ENCODE data around the gene SAMD4A.
"Not testable (repeated sequence)": the region's sequence is repeated elsewhere in the genome, so short reads cannot be mapped to it uniquely, and the experiment has no call there.

SAMD4A gene

DNA sequence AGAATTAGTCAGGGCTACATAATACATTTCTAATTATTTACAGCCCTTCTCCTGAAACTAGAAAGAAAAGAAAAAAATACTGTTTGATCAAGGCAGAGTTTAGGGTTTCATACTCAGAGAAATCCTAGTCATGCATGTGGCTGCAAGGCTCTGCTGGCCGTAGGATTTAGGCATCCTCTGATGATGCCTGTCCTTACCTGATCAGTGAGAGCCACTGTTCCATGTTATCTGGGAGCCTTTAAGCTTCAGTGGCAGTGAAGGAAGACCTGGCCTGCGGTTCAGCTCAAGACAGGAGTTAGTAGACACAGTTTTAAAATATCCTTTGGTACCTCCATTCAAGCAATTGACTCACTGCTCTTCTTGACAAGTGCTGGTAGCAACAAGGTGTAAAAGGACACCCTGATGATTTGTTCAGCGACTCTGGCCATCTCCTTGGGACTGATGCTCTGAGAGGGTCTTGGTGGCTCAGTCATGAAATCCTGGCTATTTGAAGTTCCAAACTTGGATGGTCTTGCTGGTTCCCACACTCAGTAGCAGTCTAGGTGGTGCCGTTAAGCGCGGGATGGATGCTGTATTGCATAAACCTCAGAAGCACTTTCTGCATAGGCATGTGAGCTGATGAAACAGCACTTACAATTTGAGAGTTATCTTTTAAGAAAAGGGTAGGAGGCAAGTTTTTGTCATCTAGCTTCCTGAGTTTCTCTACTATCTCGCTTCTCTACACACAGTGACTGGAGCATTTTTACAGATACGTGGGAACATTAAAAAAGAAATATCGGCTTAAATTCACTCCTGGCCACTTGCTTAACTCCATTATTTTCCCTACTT lies 162.0 kb downstream of the SAMD4A start:
- no peak for DNase-seq (ENCODE audit: low read depth in 2 of 2)

DNA sequence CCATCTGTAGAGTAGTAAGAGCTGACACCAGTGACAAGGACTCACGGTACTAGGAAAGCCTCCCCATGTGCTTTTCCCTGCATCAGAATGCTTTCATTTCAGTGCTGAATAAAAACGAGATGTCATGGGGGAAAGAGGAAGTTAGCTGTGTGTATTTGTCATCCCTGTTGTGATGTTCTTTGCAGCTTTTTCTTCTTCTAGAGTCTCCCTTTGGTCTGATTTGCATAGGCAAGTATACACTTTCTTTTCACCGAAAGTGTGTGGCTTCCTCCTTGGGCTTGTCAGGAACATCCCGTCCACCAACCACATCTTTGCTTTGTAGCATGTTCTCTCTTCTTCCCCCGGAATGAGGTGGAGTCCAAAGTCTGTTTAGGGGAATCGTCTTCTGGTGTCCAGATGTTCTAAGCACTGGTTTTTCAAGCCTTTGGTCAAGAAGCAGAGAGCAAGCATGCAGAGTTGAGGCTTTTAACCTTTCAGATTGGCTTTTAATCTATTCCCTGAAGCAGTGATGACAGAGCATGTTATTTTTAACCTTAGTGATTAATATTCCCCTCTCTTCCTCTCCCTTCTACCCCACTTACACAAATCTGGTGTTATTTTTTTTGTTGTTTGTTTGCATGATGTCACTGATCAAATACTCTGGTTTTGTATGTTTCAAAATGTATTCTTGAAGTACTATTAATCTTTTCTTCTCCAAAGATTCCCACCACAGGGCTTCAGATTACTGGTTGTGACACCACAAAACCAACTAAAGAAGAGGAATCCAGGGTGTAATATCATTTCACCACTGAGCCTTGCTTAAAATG lies 163.4 kb downstream of the SAMD4A start:
- peak; percentile 11 for DNase-seq (ENCODE audit: low read depth in 2 of 2)

DNA sequence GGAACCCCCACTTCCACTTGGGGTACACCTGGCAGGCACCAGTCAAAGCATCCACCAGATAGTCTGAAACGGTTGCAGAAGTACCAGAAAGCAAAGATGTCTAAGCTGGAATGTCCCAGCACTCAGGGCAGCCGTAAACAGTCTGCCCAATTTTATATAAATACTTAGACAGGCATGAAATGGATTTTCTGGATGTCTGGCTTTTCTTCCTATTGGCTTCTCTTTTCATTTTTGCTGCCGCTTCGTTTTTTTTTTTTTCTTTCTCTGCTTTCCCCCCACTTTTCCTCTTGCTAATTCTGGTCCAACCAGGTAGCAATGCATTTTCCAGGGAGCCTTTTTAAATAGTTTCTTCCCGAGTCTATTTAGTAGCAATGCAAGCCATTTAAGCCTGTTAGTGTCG lies 168.0 kb downstream of the SAMD4A start:
- no peak for DNase-seq (ENCODE audit: low read depth in 2 of 2)

DNA sequence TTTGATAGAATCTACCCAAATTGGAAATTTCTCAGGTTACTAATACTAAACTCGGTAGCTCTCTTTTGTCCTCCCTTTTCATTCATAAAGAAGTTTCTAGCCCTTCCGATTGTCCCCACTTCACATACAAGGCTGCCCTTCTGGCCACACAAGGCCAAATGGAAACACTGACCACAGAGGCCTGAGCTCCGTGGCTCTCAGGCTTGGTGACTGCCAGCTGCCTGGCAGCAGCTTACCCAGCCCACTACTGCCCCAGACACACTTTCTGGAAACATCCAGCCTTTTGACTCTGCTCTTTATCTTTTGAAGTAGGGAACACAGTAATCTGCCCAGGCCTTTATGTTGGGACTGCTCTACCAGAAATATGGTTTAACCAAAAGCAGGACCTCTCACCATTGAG lies 168.5 kb downstream of the SAMD4A start:
- no peak for DNase-seq (ENCODE audit: low read depth in 2 of 2)

- no peak for DNase-seq (ENCODE audit: low read depth in 2 of 2)
Observed at GRCh38 chr14:54737132-54737711, 170.3 kb downstream of the SAMD4A start.

GRCh38 chr14:54738009-54738408 lies 171.1 kb downstream of the SAMD4A start:
- no peak for DNase-seq (ENCODE audit: low read depth in 2 of 2)

DNA sequence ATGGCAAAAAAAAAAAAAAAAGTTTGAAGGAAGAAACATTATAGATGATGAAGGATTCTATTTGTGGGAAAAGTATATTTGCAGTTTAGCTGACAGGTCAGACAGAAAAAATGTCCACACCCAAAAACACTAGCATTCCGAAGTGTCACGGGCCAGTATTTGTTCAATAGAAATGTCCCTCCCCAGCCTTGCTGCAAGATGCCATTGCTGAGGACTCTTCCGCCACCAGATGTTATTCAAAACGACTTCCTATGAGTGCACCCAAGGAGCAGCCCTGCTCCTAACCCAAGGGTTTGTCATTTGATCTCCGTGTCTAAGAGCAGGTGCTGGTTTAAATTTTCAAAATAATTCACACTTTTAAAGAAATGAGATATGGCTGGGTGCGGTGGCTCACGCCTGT lies 172.6 kb downstream of the SAMD4A start:
- DNase-seq (ENCODE audit: low read depth in 2 of 2), result no peak

DNA sequence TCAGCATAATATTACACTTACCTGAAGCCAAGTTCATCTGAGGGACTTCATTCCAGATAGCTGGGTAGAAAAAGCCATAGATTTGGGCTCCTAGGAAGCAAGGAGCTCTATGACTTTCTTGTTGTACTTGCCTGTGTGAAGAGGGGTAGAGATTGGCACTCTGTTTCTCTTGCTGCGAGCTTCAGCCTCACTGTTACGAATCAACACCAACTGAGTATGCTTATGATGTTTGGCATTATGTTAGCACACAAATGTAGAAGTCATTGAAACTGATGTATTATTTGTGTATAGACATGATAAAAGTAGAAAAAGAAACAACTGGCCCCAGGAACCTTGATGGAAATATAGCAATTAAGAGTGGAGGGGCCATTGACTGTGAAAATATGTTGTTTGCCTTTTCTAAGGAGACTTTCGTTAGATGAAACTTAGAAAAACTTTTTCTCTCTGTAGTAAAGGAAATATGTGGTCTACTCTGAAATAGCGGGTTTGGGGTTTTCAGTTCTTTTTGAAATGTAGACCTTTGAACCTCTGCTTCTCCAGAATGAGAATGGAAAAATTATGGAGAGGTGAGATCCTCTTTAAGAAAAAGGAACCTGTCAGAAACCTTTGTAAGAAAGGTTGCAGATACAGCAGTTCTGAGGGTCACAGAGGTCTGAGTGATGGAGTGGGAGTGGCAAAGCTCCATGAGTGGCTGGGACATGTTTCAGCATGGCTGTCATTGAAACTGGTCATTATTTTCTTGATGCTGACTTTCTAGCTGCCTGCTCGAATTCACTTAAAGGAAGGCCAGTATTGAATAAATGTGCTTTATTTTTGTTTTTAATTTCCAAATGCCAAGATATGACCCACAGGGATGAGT lies 175.8 kb downstream of the SAMD4A start:
- no peak for DNase-seq (ENCODE audit: low read depth in 2 of 2)

GRCh38 chr14:54743382-54743781 lies 176.5 kb downstream of the SAMD4A start:
- no peak for DNase-seq (ENCODE audit: low read depth in 2 of 2)

DNA sequence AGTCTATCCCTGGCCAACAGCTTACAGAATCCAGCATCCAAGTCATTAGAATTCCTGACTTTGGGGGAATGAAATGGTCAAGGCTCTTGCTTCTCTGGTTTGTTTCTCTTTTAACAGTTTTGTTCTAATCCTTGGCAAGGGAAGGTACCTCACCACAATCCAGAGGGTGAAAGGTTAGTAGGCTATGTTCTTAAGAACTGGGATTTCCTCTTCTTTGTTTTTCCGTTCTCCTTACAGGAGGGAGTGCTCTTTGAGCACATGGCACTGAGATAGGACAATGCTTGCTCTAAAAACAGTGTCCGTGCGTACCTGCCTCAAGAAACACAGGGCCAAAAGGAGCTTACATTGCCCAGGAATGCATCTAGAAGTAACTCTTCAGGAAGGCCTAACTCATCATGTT lies 179.1 kb downstream of the SAMD4A start:
- DNase-seq (ENCODE audit: low read depth in 2 of 2), result no peak

DNA sequence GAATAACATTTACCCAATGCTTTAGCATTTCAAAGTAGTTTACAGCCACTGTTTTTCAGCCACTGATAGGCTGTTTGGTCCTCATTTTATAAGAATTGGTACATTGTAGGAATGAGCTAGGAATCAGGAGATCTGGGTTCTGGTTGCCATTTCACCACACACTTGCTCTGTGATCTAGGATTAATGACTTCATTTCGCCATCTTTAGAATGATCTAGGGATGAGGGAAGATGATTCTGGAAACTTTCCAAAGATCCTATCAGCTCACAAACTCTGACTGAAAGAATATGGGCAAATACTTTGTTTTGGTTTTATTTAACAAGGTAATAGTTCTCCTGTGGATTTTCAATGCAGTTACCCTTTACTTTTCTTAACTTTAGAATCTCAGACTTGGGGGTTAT lies 180.7 kb downstream of the SAMD4A start:
- no peak for DNase-seq (ENCODE audit: low read depth in 2 of 2)

GRCh38 chr14:54749180-54749579 lies 182.3 kb downstream of the SAMD4A start:
- DNase-seq (ENCODE audit: low read depth in 2 of 2), result no peak

GRCh38 chr14:54749727-54750126 lies 182.8 kb downstream of the SAMD4A start:
- DNase-seq (ENCODE audit: low read depth in 2 of 2), result no peak

GRCh38 chr14:54752611-54753010 lies 185.7 kb downstream of the SAMD4A start:
- DNase-seq (ENCODE audit: low read depth in 2 of 2), result not testable (repeated sequence)

GRCh38 chr14:54753396-54753795 lies 186.5 kb downstream of the SAMD4A start:
- not testable (repeated sequence) for DNase-seq (ENCODE audit: low read depth in 2 of 2)

DNA sequence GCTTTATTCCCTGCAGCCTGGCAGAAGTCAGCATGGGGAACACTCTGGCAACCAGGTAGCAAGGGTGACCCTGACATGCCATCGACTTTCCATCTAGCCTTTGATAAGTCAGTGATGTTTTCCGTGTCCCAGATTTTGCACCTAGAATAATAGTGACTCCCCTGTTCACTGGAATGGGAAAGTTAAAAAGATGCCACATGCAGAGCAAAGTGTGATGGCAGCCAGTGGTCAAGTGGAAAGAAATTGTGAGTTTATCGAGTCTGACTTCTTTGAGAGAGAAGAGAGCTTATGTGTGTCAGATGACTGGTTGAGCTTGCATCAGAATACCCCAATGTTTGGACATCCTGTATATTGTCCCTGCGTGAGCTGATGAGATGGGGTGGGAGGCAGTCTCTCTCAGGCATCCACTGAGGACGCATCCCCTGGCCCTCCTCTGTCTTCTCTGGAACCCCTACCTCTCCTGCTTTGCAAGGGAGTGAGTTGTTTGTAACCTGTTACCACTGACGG lies 187.2 kb downstream of the SAMD4A start:
- no peak for DNase-seq (ENCODE audit: low read depth in 2 of 2)

DNA sequence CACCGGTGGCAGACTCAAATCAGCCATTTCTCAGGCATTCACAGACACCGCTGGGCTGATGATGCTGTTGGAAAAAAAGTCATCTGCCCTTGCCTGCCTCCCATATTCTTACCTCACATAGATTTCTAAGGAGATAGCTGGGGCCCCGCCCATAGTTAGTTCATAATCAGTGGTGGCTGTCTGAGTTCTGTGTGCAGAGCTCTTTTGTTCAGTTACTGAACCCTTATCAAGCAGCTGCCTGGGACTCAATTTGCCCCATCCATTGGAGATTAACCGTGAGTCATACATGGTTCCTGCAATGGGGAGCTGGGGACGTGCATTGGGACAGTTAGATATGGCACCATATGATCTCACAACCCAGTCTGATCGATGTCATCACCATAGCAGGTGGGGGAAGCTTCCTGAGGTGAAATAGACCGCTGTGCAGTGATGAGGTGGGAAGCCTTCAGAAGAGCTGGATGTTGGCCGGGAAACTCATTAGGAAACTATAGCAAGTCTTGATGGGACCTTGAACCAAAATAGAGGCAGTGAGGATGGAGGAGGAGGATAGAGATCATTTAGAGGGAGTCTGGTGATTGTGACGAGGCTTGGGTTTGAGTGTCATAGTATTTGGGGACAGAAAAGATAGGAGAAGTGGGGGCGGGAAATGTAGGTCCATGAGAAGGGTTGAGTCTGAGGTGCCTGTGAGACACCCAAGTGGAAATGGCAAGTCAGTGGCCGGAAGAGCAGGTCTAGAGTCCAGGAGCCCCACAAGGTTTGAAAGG lies 187.9 kb downstream of the SAMD4A start:
- no peak for DNase-seq (ENCODE audit: low read depth in 2 of 2)

- DNase-seq (ENCODE audit: low read depth in 2 of 2), result no peak
Observed at GRCh38 chr14:54756656-54757392, 189.9 kb downstream of the SAMD4A start.

DNA sequence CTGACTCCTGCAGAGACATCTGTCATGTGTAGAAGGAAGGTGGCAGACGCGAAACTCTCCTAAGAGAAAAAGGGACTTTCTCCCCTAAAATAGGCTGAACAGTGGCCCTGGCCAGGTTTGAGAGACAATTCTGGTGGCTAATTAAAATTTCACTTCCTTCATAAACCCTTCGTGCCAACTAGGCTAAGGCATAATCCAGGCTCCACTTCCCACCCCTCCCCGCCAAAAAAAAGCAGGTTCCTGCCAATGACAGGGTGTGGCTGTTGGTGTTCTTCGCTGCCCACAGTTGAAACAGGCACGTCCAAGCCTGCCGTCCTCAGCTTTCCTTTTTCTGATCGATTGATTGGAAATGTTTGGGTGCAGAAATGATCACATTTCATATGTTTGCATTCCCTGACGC lies 191.1 kb downstream of the SAMD4A start:
- no peak for DNase-seq (ENCODE audit: low read depth in 2 of 2)

DNA sequence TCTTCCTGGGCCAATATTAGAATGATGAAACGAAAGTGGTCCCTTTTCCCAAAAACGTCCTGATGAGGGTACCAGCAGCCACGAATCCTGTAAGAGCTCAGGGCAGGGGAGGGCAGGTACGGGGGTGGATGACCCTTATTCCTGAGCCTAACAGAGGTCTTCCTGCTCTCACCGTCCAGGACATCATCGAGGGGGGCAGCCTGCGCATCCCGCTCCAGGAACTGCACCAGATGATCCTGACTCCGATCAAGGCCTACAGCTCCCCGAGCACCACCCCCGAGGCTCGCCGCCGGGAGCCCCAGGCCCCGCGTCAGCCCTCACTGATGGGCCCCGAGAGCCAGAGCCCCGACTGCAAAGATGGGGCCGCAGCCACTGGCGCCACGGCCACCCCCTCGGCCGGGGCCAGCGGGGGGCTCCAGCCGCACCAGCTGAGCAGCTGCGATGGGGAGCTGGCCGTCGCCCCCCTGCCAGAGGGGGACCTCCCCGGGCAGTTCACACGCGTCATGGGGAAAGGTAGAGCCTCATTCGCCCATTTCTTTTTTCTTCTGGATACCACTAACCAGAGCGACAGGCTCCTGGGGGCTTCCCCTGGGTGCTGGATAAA lies 193.2 kb downstream of the SAMD4A start:
- no peak for DNase-seq (ENCODE audit: low read depth in 2 of 2)

Data from activated CD4-positive, alpha-beta T cell treated with anti-CD3 and anti-CD28 coated beads for 24 hours (primary cell).